Ovary (tissue), 3 donors: ENCODE measurements around the gene SFXN1.

Experiments used
- CTCF ChIP-seq, 3 donors: fragments of 450-650 bp in 2 of 3; fragments of 200-600 bp in 1 of 3; IDR thresholded peaks; one replicate each; pipeline versions ENCODE4 v1.5.1 to v1.8.0; 2016 to 2022; ENCODE audit warnings: antibody characterized with exemption in 3 of 3, mild to moderate bottlenecking in 1 of 3
- EP300 ChIP-seq: sonication (generic); formaldehyde crosslinking; IDR thresholded peaks from one replicate; pipeline ENCODE4 v1.6.1; 2017; ENCODE audit warnings: antibody characterized with exemption
- donor health status: DM: no; HTN: no; CAD: no.

DNA sequence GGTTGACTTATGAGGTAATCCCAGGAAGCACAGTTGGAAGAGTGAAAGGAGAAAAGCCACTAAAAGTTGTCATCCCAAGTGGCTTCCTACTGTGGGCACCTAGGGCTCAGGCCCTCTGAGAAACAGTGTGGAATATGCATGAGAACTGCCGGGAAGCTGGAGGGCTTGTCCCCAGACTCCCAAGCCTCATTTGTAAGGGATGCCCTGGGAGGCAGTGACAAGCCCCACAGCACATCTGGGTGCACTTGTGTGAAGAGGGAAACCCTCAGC, 64.5 kb downstream of the SFXN1 start:
- TF ChIP-seq EP300 (no peak), CTCF (IDR thresholded peaks at IDR 0.05) (no peak)
